ENCODE data around the gene PKNOX1. TPM values are rescaled to one million over a fixed set of nuclear protein-coding genes. Genes with fewer than 3 reads are reported as not detected.
"Not testable (repeated sequence)": the region's sequence is repeated elsewhere in the genome, so short reads cannot be mapped to it uniquely, and the experiment has no call there.

Gene PKNOX1, protein sequence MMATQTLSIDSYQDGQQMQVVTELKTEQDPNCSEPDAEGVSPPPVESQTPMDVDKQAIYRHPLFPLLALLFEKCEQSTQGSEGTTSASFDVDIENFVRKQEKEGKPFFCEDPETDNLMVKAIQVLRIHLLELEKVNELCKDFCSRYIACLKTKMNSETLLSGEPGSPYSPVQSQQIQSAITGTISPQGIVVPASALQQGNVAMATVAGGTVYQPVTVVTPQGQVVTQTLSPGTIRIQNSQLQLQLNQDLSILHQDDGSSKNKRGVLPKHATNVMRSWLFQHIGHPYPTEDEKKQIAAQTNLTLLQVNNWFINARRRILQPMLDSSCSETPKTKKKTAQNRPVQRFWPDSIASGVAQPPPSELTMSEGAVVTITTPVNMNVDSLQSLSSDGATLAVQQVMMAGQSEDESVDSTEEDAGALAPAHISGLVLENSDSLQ
- total RNA-seq: 8.4 TPM
- long read RNA-seq, full-length matches to known transcripts: 1 of 7 reads
- long read RNA-seq, partial matches to known transcripts: 1 of 7 reads
- long read RNA-seq, other reads (novel, unspliced or antisense): 5 of 7 reads

DNA sequence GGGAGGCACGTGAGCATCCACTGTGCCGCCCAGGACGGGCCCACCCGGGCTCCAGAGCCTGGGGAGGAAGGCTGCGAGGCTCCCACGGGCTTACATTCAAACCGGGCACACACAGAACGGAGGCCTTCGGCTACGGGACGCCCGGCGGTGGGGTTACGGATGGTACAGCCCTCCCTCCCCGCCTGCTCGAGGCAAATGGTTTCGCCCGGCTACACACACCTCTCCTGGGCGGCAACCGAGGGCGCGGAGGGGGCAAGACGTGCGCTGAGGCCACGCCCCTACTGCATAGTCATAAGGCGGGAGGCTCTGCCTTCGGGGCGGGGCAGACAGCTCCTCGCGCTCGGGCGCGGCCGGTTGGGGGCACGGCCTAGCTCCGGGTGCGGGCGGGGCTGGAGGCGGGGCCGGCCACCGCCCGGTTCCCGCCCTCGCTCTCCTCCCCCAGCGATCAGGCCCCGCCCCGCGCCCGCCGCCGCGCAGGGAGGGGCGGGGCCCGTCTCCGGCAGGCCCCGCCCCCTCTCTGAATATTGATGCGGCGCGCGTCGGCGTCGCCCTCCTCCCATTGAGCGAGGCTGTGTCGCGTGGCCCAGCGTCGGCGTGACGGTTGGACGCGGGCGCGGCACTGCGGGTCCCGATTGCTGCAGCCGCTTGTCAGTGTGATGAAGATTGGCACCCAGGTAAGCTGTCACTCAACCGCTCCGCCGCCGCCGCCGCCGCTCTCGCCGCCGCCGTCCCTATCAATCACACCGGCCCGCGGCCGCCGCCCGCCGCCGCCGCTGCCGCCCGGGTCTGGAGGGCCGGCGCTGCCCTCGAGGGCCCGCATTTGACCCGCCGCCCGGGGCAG lies at the start of gene PKNOX1:
PKNOX1 (plus strand) TSS at position 572 of the 841 bp plus-strand sequence. CDS start 29,820 bp downstream, outside the sequence.
- ATAC-seq (peak; percentile 93), DNase-seq (peak; percentile 100)
- intact Hi-C loops (cut with micrococcal nuclease): no loop called here

DNA sequence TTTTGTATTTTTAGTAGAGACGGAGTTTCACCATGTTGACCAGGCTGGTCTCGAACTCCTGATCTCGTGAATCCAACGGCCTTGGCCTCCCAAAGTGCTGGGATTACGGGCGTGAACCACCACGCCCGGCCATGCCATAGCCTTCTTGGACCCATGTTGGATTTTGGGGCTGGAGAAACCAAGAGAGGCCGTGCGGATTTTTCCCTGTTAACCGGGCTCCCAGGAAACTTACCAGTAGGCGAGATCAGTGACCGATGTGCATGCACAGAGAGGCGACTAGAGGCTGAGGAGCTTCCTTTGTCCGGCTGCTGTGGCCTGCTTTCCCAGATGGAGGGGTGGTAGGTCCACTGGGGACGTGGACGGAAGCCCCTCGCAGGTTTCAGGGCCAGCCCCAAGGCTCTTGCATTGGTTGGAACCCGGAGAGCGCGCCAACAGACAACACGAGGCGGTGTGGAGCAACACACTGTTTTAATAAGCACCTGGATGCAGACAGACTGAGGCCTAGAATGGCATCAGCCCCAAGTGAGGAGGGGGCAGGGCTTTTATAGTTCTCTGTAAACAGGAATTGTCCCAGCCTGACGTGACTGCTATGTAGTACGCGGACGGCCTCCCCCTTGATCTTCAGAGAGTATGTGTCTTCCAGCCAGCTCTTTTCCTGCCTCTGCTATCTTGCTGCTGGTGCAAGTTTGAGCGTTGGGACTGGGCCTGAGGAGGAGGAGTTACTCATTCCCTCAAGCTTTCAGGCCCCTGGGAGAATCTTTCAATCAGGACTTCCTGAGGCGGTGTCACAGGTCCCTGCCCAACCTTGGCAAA lies 49.0 kb upstream of the PKNOX1 start, which contains the start of gene ERVH48-1:
ERVH48-1 (minus strand) TSS at position 517 of the 813 bp plus-strand sequence. CDS start 6,624 bp downstream, outside the sequence.
- intact Hi-C loops (cut with micrococcal nuclease): no loop called here
- DNase-seq: no peak
- ATAC-seq: no peak

DNA sequence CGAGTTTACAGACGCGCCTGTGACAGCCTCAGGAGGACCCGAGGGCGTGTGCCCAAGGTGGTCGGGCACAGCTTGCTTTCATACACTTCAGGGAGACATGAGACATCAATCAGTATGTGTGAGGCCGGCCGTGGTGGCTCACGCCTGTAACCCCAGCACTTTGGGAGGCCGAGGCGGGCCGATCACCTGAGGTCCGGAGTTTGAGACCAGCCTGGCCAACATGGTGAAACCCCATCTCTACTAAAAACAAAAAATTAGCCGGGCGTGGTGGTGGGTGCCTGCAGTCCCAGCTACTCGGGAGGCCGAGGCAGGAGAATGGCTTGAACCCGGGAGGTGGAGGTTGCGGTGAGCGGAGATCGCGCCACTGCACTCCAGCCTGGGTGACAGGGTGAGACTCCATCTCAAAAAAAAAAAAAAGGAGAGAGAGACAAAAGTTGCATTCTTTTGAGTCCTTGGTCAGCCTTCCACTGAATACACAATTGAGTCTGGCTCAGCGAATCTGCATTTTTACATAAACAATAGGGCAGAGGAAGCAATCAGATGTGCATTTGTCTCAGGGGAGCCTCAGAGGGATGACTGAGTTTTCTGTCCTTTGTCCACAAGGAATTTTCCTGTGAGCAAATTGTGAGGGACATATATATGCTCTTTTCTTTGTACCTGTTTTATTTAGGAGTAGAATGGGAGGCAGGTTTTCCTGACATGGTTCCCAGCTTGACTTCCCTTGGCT lies 46.7 kb upstream of the PKNOX1 start:
- intact Hi-C loops (cut with micrococcal nuclease); DNase-seq; ATAC-seq: not testable (repeated sequence)

DNA sequence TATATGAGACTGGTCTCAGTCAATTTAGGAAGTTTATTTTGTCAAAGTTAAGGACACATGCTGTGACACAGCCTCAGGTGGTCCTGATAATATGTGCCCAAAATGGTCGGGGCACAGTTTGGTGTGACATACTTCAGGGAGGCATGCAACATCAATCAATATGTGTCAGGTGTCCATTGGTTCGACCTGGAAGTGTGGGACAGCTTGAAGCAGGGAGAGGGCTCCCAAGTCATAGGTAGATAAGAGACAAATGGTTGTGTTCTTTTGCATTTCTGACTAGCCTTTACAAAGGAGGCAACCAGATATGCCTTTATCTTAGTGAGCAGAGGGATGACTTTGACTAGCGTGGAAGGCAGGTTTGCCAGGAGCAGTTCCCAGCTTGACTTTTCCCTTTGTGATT lies 44.4 kb upstream of the PKNOX1 start:
- DNase-seq: no peak
- intact Hi-C loops (cut with micrococcal nuclease): no loop called here
- ATAC-seq: no peak

DNA sequence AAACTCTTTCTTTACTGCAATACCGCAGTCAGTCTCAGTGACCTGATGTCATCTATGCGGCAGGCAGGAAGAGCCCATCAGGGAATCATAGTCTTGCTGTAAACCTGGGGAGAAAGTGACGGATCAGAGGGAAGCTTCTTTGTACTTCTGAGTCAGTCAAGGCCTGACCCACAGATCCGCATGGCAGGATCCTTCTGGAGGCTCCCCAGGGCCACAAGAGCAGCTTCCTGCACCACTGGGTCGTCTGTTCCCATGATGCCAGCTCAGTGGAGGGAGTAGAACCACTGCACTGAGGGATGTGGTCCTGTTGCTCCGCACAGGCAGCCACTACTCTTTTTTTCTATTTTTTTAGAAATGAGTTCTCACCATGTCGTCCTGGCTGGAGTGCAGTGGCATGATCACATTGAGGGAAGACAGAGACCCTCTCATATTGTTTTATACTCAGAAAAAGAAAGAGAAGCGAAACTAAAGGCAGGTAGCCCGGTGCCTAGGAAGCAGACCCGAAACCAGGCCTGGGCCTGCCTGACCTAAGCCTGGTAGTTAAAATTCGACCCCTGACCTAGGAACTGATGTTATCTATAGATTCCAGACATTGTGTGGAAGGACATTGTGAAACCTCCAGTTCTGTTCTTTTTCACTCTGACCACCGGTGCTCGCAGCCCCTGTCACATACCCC lies 42.7 kb upstream of the PKNOX1 start:
- no peak for ATAC-seq

DNA sequence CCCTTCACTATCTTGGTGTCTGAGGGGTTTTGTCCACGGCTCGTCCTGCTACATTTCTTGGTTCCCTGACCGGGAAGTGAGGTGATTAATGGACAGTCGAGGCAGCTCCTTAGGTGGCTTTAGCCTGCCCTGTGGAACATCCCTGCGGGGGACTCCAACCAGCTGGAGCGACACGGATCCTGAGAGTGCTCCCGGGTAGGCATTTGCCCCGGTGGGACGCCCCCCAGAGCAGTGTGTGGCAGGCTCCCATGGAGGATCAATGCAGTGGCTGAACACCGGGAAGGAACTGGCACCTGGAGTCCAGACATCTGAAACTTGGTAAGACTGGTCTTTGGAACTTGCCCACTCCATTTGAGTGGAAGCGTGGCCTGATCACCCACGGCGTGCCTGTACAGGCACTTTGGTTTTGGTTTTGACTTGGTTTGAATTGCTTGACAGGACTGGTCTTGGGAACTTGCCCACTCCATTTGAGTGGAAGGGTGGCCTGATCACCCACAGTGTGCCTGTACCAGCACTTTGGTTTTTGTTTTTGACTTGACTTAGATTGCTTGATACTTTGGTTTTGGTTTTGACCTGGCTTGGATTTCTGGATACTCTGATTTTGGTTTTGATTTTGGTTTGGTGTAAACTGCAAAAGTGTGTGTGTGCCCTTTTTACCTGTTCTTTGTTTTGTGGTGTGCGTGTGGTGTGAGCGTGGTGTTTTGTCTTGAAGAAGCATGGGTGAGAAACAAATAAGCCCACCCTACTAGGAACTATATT lies 41.8 kb upstream of the PKNOX1 start:
- intact Hi-C loops (cut with micrococcal nuclease); ATAC-seq; DNase-seq: not testable (repeated sequence)

More for the DNA sequence above, 42.7 kb upstream of the PKNOX1 start:
- no peak for DNase-seq
- intact Hi-C loops (cut with micrococcal nuclease): no loop called here

DNA sequence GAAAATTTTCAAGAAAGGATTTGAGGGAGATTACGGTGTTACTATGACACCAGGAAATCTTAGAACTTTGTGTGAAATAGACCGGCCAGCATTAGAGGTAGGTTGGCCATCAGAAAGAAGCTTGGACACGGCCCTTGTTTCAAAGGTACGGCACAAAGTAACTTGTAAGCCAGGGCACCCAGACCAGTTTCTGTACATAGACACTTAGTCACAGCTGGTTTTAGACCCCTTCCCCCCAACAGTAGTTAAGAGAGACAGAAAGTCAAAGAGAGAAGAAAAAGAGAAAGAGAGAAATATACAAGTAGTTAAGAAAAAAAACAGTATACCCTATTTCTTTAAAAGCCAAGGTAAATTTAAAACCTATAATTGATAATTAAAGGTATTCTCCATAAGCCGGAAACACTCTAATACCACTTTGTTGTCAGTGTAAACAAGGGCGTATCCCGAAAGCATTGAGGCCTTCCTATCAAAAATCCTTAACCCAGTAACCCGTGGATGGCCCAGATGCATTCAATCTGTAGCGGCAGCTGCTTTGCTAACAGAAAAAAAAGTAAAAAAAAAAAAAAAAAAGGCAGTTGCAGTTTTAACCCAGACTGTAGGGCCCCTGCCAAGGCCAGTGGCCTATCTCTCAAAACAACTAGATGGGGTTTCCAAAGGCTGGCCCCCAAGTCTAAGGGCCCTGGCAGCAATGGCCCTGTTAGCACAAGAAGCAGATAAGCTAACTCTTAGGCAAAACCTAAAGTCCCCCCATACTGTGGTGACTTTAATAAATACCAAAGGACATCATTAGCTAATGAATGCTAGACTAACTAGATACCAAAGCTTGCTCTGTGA lies 41.0 kb upstream of the PKNOX1 start:
- DNase-seq; intact Hi-C loops (cut with micrococcal nuclease): not testable (repeated sequence)
- peak; percentile 61 for ATAC-seq

DNA sequence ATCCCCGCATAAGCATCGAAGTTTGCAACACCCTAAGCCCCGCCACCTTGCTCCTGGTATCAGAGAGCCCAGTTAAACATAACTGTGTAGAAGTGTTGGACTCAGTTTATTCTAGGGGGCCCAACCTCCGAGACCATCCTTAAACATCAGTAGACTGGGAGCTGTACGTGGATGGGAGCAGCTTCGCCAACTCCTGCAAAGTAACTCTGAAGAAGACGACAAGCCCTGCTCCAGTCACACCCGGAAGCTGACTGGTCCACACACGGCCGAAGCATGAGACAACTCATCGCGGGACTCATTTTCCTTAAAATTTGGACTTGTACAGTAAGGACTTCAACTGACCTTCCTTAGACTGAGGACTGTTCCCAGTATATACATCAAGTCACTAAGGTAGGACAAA lies 40.4 kb upstream of the PKNOX1 start:
- DNase-seq; intact Hi-C loops (cut with micrococcal nuclease); ATAC-seq: not testable (repeated sequence)

DNA sequence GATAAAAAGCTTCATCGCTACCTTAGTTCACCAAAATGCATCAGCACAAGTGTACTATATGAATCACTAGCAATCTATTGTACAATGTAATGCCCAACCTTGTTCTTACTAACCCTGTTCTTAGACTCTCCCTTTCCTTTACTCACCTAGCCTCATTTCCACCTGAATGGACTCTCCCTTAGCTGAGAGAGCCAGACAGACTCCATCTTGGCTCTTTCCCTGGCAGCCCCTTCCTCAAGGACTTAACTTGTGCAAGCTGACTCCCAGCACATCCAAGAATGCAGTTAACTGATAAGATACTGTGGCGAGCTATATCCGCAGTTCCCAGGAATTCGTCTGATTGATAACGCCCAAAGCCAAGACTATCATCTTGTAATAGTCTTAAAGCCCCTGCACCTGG lies 38.0 kb upstream of the PKNOX1 start:
- ATAC-seq; intact Hi-C loops (cut with micrococcal nuclease); DNase-seq: not testable (repeated sequence)

DNA sequence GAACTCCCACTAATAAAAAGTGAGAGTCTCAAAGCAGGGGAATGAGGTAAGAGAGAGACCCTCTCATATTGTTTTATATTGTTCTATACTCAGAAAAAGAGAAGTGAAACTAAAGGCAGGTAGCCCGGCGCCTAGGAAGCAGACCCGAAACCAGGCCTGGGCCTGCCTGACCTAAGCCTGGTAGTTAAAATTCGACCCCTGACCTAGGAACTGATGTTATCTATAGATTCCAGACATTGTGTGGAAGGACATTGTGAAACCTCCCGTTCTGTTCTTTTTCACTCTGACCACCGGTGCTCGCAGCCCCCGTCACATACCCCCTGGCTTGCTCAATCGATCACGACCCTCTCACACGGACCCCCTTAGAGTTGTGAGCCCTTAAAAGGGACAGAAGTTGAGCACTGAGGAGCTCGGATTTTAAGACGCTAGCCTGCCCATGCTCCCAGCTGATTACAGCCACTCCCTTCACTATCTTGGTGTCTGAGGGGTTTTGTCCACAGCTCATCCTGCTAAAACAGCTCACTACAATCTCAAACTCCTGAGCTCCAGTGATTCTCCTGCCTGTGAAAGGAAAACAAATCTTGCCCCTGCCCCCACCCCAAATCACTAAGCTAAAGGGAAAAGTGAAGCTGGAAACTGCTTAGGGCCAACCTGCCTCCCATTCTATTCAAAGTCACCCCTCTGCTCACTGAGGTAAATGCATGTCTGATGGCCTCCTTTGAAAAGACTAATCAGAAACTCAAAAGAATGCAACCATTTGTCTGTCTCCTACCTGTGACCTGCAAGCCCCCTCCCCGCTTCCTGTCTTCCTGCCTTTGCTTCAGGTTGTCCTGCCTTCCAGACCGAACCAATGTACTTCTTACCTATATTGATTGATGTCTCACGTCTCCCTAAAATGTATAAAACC lies 37.1 kb upstream of the PKNOX1 start:
- ATAC-seq; DNase-seq; intact Hi-C loops (cut with micrococcal nuclease): not testable (repeated sequence)

DNA sequence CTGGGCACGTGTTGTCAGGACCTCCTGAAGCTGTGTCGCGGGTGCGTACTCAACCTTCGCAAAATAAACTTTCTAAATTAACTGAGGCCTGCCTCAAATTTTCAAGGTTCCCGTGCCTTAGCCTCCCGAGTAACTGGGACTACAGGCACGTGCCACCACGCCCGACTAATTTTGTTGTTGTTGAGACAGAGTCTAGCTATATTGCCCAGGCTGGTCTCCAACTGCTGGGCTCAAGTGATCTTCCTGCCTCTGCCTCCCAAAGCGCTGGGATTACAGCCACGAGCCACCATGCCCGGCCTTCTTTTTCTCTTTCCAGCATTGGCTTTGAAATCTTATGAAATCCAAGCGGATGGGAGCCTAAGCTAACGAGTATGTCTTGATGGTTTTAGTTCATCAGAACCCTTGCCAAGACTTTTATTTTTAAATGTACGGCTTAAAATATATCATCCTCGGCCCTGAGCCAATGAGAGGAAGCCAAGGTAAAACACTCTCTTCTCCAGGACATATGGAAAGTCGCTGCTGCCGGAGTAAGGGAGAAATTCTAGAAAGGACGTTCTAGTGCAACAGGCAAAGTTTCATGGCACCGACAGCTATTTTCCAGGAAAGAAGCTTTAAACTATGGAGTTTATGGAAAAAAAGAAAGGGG lies 36.3 kb upstream of the PKNOX1 start:
- ATAC-seq (no peak), DNase-seq (no peak)
- intact Hi-C loops (cut with micrococcal nuclease): no loop called here

DNA sequence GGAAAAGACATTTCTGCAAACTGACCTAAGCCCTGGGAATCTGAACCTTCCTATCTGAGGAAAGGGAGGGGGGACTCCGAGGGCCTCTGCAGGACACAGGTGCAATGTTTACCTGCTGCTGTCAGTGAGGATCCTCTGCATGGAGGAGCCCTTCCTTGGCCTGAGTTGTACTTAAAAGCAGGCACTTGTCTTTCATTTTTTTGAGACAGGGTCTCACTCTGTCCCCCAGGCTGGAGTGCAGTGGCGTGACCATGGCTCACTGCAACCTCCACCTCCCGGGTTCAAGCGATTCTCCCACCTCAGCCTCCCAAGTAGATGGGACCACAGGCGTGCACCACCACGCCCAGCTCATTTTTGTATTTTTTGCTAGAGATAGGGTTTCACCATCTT lies 35.8 kb upstream of the PKNOX1 start:
- DNase-seq; intact Hi-C loops (cut with micrococcal nuclease); ATAC-seq: not testable (repeated sequence)

DNA sequence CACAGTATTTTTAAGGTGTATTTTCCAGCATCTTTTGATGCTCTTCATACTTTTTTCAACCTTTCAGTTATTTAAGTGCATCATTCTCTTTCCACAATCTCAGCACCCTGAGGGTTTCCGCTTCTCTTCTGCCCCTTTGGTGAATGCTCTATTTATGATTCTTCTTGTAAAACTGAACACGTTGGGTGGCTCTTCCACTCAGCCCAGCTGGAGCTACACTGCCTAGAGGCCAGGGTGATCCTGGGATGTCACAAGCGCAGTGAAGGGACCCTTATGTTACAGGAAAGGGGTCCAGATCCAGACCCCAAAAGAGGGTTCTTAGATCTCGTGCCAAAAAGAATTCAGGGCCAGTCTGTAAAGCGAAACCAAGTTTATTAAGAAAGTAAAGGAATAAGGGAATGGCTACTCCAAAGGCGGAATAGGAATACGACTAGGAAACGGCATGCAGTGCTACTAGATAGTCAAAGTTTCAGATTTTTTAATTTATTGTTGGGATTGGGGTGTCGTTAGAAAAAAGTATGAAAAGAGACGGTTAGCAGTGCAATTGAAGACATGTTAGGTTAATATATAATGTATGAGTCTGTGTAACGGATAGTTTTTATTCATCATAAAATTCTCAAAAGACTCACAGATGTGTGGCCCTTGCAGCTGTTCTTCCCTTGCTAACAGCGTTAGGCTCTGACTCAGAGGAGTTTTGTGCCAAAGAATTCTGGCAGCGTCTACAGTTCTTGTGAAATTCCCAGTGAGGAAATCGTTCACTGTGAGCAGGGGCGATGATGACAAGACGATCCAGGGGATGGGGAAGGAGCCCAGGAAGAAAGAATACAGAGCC lies 34.6 kb upstream of the PKNOX1 start:
- peak; percentile 46 for DNase-seq
- peak; percentile 98 for ATAC-seq
- intact Hi-C loops (cut with micrococcal nuclease): no loop called here

DNA sequence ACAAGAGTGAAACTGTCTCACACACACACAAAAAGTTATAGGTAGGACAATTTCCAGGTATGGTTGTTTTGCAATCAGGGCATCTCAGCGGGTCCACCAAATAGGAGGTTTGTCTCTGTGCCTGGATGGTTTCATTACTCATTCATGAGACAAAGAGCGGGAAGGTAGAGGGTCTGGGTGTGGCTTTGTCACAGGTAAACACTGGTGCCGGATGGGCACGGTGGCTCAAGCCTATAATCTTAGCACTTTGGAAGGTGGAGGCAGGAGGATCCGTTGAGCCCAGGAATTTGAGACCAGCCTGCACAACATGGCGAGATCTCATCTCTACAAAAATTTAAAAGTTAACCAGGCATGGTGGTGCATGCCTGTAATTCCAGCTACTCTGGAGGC lies 32.7 kb upstream of the PKNOX1 start:
- ATAC-seq: no peak
- intact Hi-C loops (cut with micrococcal nuclease): no loop called here
- no peak for DNase-seq

All from left ventricle myocardium superior (tissue), 1 donor.